Panc1 (cell line): ENCODE results near the gene ABCF3.

Source experiments
- POLR2AphosphoS5 ChIP-seq: IDR thresholded peaks from 2 replicates; pipeline ENCODE4 v1.6.1; 2012; ENCODE audit warnings: mild to moderate bottlenecking, low read depth, low read length, moderate library complexity
- TCF7L2 ChIP-seq: IDR thresholded peaks from 2 replicates; pipeline ENCODE4 v1.6.1; 2011; ENCODE audit warnings: mild to moderate bottlenecking, low read depth, low read length, inconsistent platforms
- TF ChIP-seq, protein P1 (sequence below): fragments of 450-650 bp; IDR thresholded peaks from 2 replicates; pipeline ENCODE4 v1.5.1; 2017; ENCODE audit warnings: mild to moderate bottlenecking
- TF ChIP-seq, protein P2 (sequence below), 2 experiments: IDR thresholded peaks; 2 replicates each; pipeline ENCODE4 v1.6.1; 2011 to 2012; ENCODE audit warnings: low read depth in 2 of 2, control low read depth in 1 of 2, low read length in 1 of 2, mild to moderate bottlenecking in 1 of 2, moderate library complexity in 1 of 2; ENCODE audit not compliant: insufficient read depth in 1 of 2

DNA sequence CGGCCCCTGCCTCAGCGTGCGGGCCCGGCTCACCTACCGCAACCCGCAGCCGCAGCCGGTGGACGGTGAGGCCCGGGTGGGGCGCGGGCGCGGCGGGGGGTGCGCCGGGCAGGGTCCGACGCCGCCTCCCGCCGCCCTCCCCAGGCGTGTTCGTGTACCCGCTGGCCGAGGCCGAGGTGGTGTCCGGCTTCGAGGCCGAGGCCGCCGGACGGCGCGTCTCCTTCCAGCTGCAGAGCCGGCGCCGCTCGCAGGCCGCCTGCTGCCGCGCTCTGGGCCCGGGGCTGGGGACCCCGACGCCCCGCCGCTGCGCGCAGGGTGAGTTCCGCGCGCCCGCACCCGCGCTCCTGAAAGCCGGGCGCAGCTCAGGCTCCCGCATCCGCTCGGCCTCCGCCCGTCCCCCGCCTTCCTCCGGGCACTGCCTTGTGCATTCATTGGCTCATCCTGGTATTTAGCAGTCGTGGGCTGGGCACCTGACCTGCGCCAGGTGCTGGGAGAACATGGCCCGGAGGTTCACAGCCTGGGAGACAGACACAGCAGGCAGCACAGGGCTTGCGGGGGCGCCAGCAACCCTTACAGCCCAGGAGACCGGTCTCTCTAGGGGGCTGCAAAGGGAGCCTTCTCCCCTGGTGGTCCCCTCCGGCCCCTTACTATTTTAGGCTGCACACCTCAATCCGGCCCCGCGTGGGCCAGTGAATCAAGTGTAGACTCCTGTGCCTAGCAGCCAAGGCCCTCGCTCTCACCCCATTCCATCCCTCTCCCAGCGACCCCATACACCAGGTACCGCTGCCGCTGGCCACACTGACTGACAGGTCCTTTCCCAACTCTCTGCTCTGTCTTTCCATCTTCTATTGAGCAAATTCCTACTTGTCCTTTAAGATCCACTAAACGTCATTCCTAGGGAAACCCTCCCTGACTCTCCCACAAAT lies 44.9 kb downstream of the ABCF3 start:
- TF ChIP-seq POLR2AphosphoS5 (no peak), TCF7L2 (no peak)
- TF ChIP-seq, protein P1, sequence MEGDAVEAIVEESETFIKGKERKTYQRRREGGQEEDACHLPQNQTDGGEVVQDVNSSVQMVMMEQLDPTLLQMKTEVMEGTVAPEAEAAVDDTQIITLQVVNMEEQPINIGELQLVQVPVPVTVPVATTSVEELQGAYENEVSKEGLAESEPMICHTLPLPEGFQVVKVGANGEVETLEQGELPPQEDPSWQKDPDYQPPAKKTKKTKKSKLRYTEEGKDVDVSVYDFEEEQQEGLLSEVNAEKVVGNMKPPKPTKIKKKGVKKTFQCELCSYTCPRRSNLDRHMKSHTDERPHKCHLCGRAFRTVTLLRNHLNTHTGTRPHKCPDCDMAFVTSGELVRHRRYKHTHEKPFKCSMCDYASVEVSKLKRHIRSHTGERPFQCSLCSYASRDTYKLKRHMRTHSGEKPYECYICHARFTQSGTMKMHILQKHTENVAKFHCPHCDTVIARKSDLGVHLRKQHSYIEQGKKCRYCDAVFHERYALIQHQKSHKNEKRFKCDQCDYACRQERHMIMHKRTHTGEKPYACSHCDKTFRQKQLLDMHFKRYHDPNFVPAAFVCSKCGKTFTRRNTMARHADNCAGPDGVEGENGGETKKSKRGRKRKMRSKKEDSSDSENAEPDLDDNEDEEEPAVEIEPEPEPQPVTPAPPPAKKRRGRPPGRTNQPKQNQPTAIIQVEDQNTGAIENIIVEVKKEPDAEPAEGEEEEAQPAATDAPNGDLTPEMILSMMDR: no peak
- TF ChIP-seq, protein P2, sequence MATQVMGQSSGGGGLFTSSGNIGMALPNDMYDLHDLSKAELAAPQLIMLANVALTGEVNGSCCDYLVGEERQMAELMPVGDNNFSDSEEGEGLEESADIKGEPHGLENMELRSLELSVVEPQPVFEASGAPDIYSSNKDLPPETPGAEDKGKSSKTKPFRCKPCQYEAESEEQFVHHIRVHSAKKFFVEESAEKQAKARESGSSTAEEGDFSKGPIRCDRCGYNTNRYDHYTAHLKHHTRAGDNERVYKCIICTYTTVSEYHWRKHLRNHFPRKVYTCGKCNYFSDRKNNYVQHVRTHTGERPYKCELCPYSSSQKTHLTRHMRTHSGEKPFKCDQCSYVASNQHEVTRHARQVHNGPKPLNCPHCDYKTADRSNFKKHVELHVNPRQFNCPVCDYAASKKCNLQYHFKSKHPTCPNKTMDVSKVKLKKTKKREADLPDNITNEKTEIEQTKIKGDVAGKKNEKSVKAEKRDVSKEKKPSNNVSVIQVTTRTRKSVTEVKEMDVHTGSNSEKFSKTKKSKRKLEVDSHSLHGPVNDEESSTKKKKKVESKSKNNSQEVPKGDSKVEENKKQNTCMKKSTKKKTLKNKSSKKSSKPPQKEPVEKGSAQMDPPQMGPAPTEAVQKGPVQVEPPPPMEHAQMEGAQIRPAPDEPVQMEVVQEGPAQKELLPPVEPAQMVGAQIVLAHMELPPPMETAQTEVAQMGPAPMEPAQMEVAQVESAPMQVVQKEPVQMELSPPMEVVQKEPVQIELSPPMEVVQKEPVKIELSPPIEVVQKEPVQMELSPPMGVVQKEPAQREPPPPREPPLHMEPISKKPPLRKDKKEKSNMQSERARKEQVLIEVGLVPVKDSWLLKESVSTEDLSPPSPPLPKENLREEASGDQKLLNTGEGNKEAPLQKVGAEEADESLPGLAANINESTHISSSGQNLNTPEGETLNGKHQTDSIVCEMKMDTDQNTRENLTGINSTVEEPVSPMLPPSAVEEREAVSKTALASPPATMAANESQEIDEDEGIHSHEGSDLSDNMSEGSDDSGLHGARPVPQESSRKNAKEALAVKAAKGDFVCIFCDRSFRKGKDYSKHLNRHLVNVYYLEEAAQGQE (IDR thresholded peaks at IDR 0.05; ENCODE audit: insufficient read depth in 1 of 2, low read depth in 2 of 2, low read length in 1 of 2): no peak
